Measurements from ENCODE around the gene CRYGB.
A peak's percentile ranks its signal among the peaks of the same experiment; 100 is the strongest.
"Not testable (repeated sequence)": the region's sequence is repeated elsewhere in the genome, so short reads cannot be mapped to it uniquely, and the experiment has no call there.

The CRYGB gene

GRCh38 chr2:208112273-208112745, 33.6 kb downstream of the CRYGB start:
- DNase-seq: peak; percentile 10

GRCh38 chr2:208103616-208104015, 42.3 kb downstream of the CRYGB start:
- DNase-seq: no peak

GRCh38 chr2:208101716-208102631, 44.0 kb downstream of the CRYGB start:
- no peak for DNase-seq

- no peak for DNase-seq
Observed at GRCh38 chr2:208099682-208100470, 46.1 kb downstream of the CRYGB start.

- DNase-seq: not testable (repeated sequence)
Observed at GRCh38 chr2:208098701-208099100, 47.3 kb downstream of the CRYGB start.

GRCh38 chr2:208098267-208098666, 47.7 kb downstream of the CRYGB start:
- no peak for DNase-seq

- no peak for DNase-seq
Observed at GRCh38 chr2:208097801-208098200, 48.2 kb downstream of the CRYGB start.

- no peak for DNase-seq
Observed at GRCh38 chr2:208097313-208097712, 48.6 kb downstream of the CRYGB start.

GRCh38 chr2:208096080-208096479, 49.9 kb downstream of the CRYGB start:
- no peak for DNase-seq

- DNase-seq: no peak
Observed at GRCh38 chr2:208093128-208093527, 52.8 kb downstream of the CRYGB start.

Data from activated gamma-delta T cell (primary cell).